HG03159 (cell line): ENCODE measurements around the gene TGFBRAP1.

Experiments used
- ATAC-seq: cut with Tn5 transposase; IDR thresholded peaks from one replicate; pipeline ENCODE4 v1.9.1; 2021; ENCODE audit warnings: mild to moderate bottlenecking, moderate library complexity; ENCODE audit not compliant: unreplicated experiment

Gene TGFBRAP1

DNA sequence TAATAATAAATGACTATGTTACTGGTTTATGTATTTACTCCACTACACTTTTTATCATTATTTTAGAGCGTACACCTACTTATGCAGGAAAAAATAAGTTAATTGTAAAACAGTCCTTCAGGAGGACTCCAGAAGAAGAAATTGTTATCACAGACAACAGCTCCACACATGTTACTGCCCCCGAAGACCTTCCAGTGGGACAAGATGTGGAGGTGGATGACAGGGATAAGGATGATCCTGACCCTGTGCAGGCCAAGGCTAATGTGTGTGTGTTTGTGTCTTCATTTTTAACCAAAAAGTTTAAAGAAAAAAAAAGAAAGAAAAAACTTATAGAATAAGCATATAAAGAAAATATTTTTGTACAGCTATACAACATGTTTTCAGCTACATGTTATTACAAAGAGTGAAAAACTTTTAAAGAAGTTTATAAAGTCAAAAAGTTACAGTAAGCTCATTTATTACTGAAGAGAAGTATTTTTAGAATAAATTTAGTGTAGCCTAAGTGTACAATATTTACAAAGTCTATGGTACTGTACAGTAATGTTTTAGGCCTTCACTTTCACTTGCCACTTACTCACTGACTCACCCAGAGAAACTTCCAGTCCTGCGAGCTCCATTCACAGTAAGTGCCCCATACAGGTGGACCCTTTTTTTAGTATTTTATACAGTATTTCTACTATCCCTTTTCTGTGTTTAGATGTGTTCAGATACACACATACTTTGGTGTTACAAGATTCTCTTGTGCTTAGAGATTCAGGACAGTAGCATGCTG lies 7.5 kb downstream of the TGFBRAP1 start:
- ATAC-seq = no peak

DNA sequence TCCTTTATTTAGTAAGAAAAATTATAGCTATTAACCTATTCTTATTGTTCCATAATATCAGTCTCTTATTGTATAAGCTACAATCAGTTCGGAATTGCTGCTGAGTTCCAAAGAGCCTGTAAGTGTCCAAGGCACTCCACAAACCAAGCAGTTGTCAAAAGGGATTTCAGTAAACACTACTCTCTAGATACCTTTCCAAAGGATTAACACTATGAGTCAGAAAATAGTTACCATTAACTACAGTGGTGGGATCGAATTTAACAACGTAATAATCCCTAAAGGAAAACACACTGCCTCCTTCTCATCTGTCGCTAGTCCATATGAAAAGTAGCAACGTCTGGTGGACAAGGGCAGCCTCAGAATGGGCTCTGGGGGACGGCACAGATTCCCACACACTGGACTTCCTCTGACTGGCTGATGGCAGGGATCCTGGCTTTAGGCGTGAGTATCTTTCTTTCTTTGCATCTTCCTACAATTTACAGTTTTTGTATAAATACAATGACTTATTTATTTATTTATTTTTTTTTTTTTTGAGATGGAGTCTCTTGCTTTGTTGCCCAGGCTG lies 8.8 kb downstream of the TGFBRAP1 start:
- no peak for ATAC-seq

DNA sequence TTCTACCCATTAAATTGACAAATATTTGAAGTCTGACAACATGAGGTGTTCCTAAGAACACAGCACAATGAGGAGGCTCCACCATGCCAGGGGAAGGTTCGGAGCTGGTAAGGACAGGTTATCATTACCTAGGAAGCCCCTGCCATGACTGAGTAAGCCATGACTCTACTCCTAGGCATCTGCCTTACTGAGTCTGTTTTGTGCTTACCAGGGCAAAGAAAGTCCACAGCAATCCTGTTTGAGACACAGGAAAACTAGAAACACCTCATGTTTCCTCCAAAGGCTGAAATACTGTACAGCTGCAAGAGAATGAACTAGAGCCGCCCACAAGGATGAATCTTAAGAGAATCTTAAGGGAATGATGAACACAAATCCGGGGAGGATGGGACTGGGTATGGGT lies 11.6 kb downstream of the TGFBRAP1 start:
- ATAC-seq = no peak

GRCh38 chr2:105315314-105315713 lies 14.2 kb downstream of the TGFBRAP1 start:
- ATAC-seq = peak; percentile 47

DNA sequence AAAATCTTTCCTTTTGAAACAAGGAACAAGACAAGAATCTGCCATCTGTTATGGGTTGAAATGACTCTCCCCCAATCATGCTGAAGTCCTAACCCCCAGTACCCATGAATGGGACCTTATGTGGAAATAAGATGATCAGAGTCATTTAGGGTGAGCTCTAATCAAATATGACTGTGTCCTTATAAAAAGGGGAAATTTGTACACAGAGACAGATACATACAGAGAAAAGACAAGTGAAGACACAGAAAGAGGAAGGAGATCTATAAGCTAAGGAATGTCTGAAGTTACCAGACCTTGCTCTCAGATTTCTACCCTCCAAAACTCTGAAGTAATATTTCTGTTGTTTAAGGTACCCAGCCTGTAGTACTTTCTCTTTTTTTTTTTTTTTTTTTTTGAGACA lies 15.7 kb downstream of the TGFBRAP1 start:
- ATAC-seq = peak; percentile 49

- no peak for ATAC-seq
These were observed 20.4 kb downstream of the TGFBRAP1 start for GRCh38 chr2:105309147-105309545.

DNA sequence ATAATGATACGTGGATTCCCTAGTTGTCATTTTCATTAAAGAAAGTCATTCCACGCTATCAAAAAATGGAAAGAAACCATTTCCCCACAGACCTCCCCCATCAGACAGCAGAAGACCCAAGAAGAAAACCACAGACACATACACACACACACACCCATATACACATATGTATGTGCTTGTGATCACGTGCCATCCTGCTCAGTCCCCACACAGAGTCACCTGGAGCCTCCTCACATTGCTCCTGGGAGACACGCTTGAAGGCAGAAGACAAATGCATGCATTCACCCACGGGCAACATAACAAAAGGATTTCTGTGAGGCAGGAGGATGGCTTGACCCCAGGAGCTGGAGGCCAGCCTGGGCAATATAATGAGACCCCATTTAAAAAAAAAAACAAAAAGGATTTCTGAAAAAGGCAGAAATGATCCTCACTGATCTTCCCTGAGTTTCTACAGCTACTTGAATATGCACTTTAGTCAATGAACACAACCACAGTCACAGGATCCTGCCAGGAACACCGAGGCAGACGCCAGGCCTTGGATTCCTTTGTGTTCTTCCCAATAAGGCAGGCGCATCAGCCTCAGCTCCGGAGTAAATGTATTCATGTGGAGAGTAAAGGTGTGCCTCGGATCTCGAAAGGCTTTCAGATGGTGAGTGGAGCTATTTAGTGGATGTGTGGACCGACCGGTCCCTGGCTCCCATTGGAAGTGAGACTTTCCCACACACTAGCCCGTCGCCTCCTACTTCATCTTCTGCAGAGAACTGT lies 21.0 kb downstream of the TGFBRAP1 start:
- no peak for ATAC-seq

DNA sequence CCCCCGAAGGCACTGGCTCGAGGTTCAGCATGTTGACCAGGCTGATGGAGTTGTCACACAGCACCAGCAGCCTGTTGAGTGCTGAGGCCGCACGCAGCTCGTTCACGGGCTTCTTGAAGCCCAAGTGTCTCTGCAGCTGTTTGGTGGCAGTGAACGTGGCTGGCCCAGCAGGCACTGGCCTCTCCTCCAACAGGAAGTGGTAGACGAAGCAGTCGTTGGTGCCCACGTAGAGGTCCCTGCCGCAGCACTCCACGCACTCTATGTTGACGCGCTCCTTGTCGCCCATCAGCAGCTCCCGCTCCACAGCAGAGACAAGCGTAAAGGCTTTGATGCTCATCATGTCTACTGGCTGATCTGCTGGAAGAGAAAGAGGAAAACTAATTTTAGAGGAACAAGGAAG lies 21.6 kb downstream of the TGFBRAP1 start:
- no peak for ATAC-seq

DNA sequence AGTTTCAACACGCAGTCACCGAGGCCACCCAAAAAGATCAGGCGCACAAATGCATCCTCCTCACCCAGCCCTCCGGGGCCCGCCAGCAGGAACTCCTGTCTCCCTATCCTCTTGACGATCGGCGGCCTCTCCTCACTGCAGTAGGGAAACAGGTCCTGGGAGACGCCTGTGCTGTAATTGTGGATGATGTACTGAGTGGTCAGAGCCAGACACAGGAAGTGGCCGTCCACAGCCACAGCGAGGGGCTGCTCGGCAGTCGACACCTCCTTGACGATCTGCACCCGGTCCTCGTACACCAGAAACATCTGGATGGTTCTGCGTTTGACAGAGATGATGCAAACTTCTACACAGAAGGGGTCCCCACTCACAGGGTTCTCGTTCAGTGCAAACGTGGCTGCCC lies 22.0 kb downstream of the TGFBRAP1 start:
- ATAC-seq = no peak

- no peak for ATAC-seq
These were observed 22.4 kb downstream of the TGFBRAP1 start for GRCh38 chr2:105307146-105307545.

DNA sequence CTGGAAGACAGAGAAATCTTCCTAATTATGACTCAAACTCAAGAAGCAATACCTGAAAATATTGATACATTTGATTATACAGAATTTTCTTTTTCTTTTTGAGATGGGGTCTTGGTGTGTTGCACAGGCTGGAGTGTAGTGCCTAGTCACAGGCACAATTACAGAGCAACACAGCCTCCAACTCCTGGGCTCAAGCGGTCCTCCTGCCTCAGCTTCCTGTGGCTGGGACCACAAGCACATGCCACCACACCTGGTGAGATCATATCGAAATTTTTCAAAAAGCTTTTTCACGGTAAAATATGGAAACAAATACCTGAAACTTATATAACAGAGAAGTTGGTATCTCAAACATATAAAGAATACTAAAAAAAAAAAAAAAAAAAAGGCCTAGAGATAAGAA lies 27.9 kb downstream of the TGFBRAP1 start:
- no peak for ATAC-seq

DNA sequence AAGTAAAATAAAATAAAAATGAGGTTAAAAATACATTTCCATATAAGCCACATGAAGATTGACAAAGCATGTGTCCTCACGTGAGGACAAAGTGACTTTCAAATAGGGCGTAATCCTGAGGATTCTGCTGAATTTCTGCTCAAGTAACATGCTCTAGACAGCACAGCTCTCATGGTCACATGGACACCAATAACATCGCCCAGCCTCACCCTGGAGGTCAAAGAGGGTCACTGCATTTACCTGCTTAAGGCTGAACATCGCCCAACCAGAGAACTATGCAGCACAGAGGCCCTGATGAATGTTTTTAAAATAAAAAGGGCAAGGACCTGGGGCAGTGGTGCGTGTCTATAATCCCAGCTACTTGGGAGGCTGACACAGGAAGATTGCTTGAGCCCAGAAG lies 30.2 kb downstream of the TGFBRAP1 start:
- ATAC-seq = no peak

- ATAC-seq = no peak
These were observed 31.5 kb downstream of the TGFBRAP1 start for GRCh38 chr2:105298017-105298416.

DNA sequence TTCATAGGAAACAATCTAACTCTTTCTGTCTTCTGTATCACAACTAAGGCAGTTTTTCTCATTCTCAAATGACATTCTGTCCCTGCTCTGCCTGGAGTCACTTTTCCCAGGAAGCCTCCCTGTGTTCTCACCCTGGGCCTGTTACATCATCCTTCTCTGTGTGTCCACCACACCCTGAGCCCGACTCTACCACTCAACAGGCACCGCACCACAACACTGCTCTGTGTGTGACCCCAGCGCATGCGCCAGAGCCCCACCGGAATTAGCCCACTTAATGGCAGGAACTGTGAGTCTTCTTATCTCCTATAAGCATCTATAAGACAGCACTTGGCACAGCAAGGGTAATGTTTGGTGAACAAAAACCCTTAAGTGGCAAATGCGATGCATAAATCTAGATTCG lies 32.3 kb downstream of the TGFBRAP1 start:
- ATAC-seq = no peak

DNA sequence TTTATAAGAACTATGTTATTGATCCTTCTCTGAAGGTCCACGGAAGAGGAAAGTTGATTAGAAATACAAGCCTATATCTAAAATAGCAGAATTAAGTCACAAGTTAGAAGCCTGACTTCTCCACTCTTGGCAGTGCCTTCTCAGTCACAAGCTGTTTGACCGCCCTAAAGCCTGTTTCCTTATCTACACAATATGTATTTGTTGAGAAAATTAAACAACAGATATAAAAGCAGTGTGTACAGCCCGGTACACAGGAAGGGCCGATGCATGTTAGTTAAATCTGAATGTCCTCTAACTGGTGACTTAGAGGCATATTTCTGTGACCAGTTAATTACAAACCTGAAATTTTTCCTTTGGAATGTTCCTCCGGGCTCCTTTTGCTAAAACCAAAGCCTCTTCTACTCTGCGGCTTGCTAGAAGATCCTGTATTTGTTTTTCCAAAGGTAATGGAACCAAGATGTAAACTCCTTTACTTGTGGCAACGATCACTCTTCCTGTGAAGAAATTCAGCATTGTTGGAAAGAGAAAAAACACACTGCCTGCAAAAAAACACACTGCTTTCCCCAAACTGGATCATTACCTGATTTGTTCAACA lies 33.4 kb downstream of the TGFBRAP1 start:
- ATAC-seq = no peak

GRCh38 chr2:105294844-105295481 lies 34.6 kb downstream of the TGFBRAP1 start:
- ATAC-seq = peak; percentile 64

- no peak for ATAC-seq
These were observed 35.5 kb downstream of the TGFBRAP1 start for GRCh38 chr2:105294046-105294445.

DNA sequence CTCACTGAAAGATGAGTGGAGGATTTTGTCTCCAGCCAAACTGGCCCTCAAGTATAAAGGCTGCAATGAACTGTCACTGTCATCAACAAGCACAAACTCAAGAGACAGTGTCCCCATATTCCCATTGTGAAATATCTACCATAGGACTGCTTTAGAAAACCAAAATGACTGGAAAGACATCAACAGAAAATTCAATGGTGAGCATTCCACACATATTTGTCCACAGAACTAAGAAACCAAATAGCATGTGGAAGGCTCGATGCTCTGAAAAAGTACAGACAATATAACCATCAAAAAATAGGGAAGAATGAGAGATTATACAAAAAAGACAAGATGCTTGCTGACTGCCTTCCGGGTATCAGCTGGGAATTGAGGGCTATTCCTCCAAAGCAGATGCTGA lies 37.6 kb downstream of the TGFBRAP1 start:
- ATAC-seq = no peak

DNA sequence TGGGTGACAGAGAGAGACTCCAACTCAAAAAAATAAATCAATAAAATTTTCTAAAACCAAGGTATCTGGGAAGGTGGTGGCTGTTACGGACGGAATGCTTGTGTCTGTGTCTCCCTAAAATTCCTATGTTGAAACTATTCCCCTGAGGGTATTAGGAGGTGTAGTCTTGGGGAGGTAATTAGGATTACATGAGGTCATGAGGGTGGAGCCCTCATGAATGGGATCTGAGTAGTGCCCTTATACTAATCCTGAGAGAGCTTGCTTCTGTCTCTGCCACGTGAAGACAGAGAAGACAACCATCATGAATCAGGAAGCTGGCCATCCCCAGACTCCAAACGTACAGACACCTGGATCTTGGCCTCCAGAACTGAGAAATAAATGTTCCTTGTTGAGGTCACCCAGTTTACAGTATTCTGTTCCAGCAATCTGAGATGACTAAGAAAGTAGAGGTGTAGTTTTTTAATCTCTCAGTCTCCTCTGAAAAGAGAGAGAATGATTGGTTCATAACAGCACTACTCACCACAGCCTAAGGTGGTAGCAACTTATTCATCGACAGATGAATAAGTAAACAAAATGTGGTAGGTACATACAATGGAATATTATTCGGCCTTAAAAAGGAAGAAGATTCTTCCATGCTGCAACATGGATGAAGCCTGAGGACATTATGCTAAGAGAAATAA lies 38.4 kb downstream of the TGFBRAP1 start:
- ATAC-seq = no peak

DNA sequence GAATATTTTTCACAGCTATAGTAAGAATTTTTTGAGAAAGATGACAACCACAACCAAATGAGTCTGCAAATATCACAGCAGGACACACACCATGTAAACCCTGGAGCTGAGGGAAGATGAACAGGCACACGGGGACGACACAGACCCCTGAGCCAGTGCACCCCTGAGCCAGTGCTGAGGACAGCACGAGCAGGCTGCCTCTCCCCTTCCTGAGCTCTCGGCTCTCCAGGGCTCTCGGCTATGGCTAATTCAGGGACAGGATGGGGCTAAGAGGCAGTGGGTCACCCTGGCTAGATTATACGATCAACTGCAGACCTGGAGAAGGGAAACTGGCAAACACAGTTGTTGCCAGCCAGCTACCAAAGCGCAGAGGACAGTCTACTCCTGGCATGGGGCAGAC lies 41.4 kb downstream of the TGFBRAP1 start:
- no peak for ATAC-seq

GRCh38 chr2:105287692-105288091 lies 41.8 kb downstream of the TGFBRAP1 start:
- ATAC-seq = no peak
